CD1c-positive myeloid dendritic cell (primary cell): ENCODE measurements around the gene TRAPPC2.

Experiments
- DNase-seq: peaks from one replicate; pipeline ENCODE4 v3.0.0-alpha.2; 2016; ENCODE audit errors: extremely low spot score

The TRAPPC2 gene

GRCh38 chrX:13669246-13669737 is 65.1 kb downstream of the TRAPPC2 start:
- DNase-seq: peak; percentile 83

- DNase-seq: no peak
These were observed 66.5 kb downstream of the TRAPPC2 start for GRCh38 chrX:13667919-13668318.

- no peak for DNase-seq
These were observed 67.6 kb downstream of the TRAPPC2 start for GRCh38 chrX:13666836-13667235.

- no peak for DNase-seq
These were observed 70.4 kb downstream of the TRAPPC2 start for GRCh38 chrX:13664020-13664419.

GRCh38 chrX:13662355-13662791 is 72.0 kb downstream of the TRAPPC2 start:
- no peak for DNase-seq
